NCI-H128 (cell line): ENCODE measurements around the gene HPSE2.
"Not testable (repeated sequence)": the region's sequence is repeated elsewhere in the genome, so short reads cannot be mapped to it uniquely, and the experiment has no call there.

ENCODE experiments used
- DNase-seq: peaks from one replicate; lab custom pipeline; 2025; ENCODE audit not compliant: unreplicated experiment; lab: John Stamatoyannopoulos, UW

The HPSE2 gene

GRCh38 chr10:98921316-98921715 is 314.3 kb downstream of the HPSE2 start:
- no peak for DNase-seq

GRCh38 chr10:98920807-98921206 is 314.8 kb downstream of the HPSE2 start:
- DNase-seq = no peak

- no peak for DNase-seq
These were observed 315.3 kb downstream of the HPSE2 start for GRCh38 chr10:98920360-98920759.

GRCh38 chr10:98919899-98920298 is 315.8 kb downstream of the HPSE2 start:
- DNase-seq = no peak

- DNase-seq = no peak
These were observed 317.8 kb downstream of the HPSE2 start for GRCh38 chr10:98917828-98918227.

GRCh38 chr10:98916526-98917125 is 319.0 kb downstream of the HPSE2 start:
- no peak for DNase-seq

GRCh38 chr10:98915911-98916310 is 319.7 kb downstream of the HPSE2 start:
- no peak for DNase-seq

GRCh38 chr10:98910546-98910945 is 325.1 kb downstream of the HPSE2 start:
- no peak for DNase-seq

- no peak for DNase-seq
These were observed 325.6 kb downstream of the HPSE2 start for GRCh38 chr10:98910048-98910447.

- DNase-seq = no peak
These were observed 326.8 kb downstream of the HPSE2 start for GRCh38 chr10:98908868-98909267.

- DNase-seq = not testable (repeated sequence)
These were observed 327.4 kb downstream of the HPSE2 start for GRCh38 chr10:98908247-98908646.

GRCh38 chr10:98901441-98902110 is 334.1 kb downstream of the HPSE2 start:
- DNase-seq = no peak

GRCh38 chr10:98899018-98899417 is 336.6 kb downstream of the HPSE2 start:
- DNase-seq = no peak

GRCh38 chr10:98892523-98892922 is 343.1 kb downstream of the HPSE2 start:
- no peak for DNase-seq

GRCh38 chr10:98886686-98887085 is 349.0 kb downstream of the HPSE2 start:
- no peak for DNase-seq

- DNase-seq = no peak
These were observed 350.3 kb downstream of the HPSE2 start for GRCh38 chr10:98885378-98885777.

- no peak for DNase-seq
These were observed 353.9 kb downstream of the HPSE2 start for GRCh38 chr10:98881789-98882188.

GRCh38 chr10:98880971-98881370 is 354.7 kb downstream of the HPSE2 start:
- no peak for DNase-seq

GRCh38 chr10:98878921-98879320 is 356.7 kb downstream of the HPSE2 start:
- DNase-seq = no peak

GRCh38 chr10:98878418-98878817 is 357.2 kb downstream of the HPSE2 start:
- DNase-seq = no peak

GRCh38 chr10:98861962-98862361 is 373.7 kb downstream of the HPSE2 start:
- no peak for DNase-seq

GRCh38 chr10:98858525-98858924 is 377.1 kb downstream of the HPSE2 start:
- no peak for DNase-seq
